Fibroblast of lung (primary cell): Measurements from ENCODE around the gene CCL20. TPM values are rescaled to one million over a fixed set of nuclear protein-coding genes. Genes with fewer than 3 reads are reported as not detected.

Source experiments
- DNase-seq, 2 donors: peaks; one replicate each; pipeline versions ENCODE4 v3.0.0 to v3.0.0-alpha.2; 2010; ENCODE audit warnings: low read depth in 2 of 2
- H2AFZ ChIP-seq: 2 replicates; pipeline ENCODE4 v1.5.1; 2012; ENCODE audit warnings: low read length, control low read depth, inconsistent platforms
- H3K27ac ChIP-seq: 2 replicates; pipeline ENCODE4 v1.5.1; 2011; ENCODE audit warnings: low read length, control low read depth; ENCODE audit not compliant: insufficient read depth
- H3K27me3 ChIP-seq: 2 replicates; pipeline ENCODE4 v1.5.1; 2011; ENCODE audit warnings: mild to moderate bottlenecking, low read length; ENCODE audit not compliant: control insufficient read depth, insufficient read depth
- H3K36me3 ChIP-seq: 2 replicates; pipeline ENCODE4 v1.5.1; 2011; ENCODE audit warnings: low read length; ENCODE audit not compliant: control insufficient read depth, insufficient read depth
- H3K4me1 ChIP-seq: 2 replicates; pipeline ENCODE4 v1.5.1; 2011; ENCODE audit warnings: low read length; ENCODE audit not compliant: control insufficient read depth, insufficient read depth; ENCODE audit errors: extremely low read depth
- H3K4me2 ChIP-seq: 2 replicates; pipeline ENCODE4 v1.5.1; 2011; ENCODE audit warnings: low read length, control low read depth; ENCODE audit not compliant: insufficient read depth; ENCODE audit errors: extremely low read depth
- H3K4me3 ChIP-seq, 4 experiments: fragments of 200-600 bp in 1 of 4; sonication (generic) in 1 of 4; replicated peaks in 1 of 4; 2 replicates each; pipeline ENCODE4 v1.5.1; 2011 to 2016; ENCODE audit warnings: low read length in 4 of 4, low read depth in 3 of 4, mild to moderate bottlenecking in 3 of 4, control low read depth in 2 of 4, inconsistent platforms in 1 of 4, mixed read lengths in 1 of 4; ENCODE audit not compliant: insufficient read depth in 1 of 4; ENCODE audit errors: control extremely low read depth in 1 of 4
- H3K79me2 ChIP-seq: 2 replicates; pipeline ENCODE4 v1.5.1; 2012; ENCODE audit warnings: mild to moderate bottlenecking, low read length, inconsistent platforms; ENCODE audit not compliant: control insufficient read depth, insufficient read depth
- H3K9ac ChIP-seq: 2 replicates; pipeline ENCODE4 v1.5.1; 2011; ENCODE audit warnings: mild to moderate bottlenecking, low read length, control low read depth; ENCODE audit not compliant: insufficient read depth
- H3K9me3 ChIP-seq: 2 replicates; pipeline ENCODE4 v1.5.1; 2012; ENCODE audit warnings: low read depth, low read length; ENCODE audit not compliant: control insufficient read depth, insufficient read depth
- H4K20me1 ChIP-seq: 2 replicates; pipeline ENCODE4 v1.5.1; 2011; ENCODE audit warnings: low read length; ENCODE audit not compliant: control insufficient read depth, insufficient read depth; ENCODE audit errors: extremely low read depth
- EZH2 ChIP-seq: IDR thresholded peaks from 2 replicates; pipeline ENCODE4 v1.5.1; 2012; ENCODE audit warnings: low read length, control low read depth, mild to moderate bottlenecking; ENCODE audit errors: missing control alignments
- polyA minus RNA-seq: library from RNA; depleted of rRNA, polyadenylated mRNA; stranded (reverse); fragments of >200 nt; gene quantifications from 2 replicates; pipeline ENCODE4 v1.2.3, GENCODE V29; 2011; ENCODE audit warnings: low replicate concordance
- polyA plus RNA-seq, 2 donors: library from polyadenylated mRNA; depleted of rRNA in 1 of 2; stranded (reverse) in 1 of 2; unstranded in 1 of 2; fragments of >200 nt; gene quantifications; 2 replicates each; pipeline ENCODE4 v1.2.1, GENCODE V29; 2011 to 2012; ENCODE audit warnings: missing spikeins in 1 of 2
- total RNA-seq: library from RNA; depleted of rRNA; stranded (reverse); fragments of >200 nt; gene quantifications from 2 replicates; pipeline ENCODE4 v1.2.1, GENCODE V29; 2014
- TF ChIP-seq, protein P1 (sequence below), 2 donors: IDR thresholded peaks in 1 of 2; conservative IDR thresholded peaks in 1 of 2; 1 replicate in 1 of 2; 2 replicates in 1 of 2; pipeline ENCODE4 v1.5.1; 2011 to 2012; ENCODE audit warnings: low read length in 2 of 2, control low read depth in 1 of 2, inconsistent platforms in 1 of 2, low read depth in 1 of 2, mild to moderate bottlenecking in 1 of 2

Gene CCL20, protein sequence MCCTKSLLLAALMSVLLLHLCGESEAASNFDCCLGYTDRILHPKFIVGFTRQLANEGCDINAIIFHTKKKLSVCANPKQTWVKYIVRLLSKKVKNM
- total RNA-seq (not detected in 2 replicates), polyA plus RNA-seq (0.23 TPM in 1 of 2 replicates, not detected in the other), polyA minus RNA-seq (not detected in 2 replicates)
- 0.23 TPM in 1 of 2 replicates, not detected in the other for polyA plus RNA-seq (2012)

DNA sequence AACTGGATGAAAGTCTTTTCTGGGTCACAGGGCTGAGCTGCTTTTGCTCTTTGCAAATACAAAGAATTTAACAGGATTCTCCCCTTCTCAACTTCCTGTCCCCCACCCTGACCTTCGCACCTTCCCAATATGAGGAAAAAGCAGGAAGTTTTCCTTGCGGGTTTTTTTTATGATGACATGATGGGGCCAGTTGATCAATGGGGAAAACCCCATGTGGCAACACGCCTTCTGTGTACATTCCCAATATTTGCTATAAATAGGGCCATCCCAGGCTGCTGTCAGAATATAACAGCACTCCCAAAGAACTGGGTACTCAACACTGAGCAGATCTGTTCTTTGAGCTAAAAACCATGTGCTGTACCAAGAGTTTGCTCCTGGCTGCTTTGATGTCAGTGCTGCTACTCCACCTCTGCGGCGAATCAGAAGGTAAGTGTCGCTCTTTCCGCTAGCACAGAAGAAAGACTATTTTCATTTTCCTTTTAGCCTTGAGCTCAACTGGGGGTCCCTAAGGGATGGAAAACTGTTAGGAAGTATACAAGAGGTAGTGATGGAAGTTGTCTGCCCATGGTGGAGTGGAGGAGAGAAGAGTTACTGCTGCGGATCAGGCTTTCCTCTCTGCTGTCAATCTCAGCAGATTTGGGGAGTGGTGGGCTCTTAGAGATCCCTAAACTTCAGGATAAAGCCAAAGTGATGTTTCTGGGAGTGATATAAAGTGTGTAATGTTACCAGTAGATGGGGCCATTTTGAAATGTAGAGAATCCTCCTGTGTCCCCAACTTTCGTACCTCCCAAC, at the start of gene CCL20:
TSS of gene CCL20 (plus strand) at position 281 of the 792 bp plus-strand sequence. CDS start at position 351, 70 bp downstream.
- TF ChIP-seq EZH2 = no peak
- TF ChIP-seq, protein P1, sequence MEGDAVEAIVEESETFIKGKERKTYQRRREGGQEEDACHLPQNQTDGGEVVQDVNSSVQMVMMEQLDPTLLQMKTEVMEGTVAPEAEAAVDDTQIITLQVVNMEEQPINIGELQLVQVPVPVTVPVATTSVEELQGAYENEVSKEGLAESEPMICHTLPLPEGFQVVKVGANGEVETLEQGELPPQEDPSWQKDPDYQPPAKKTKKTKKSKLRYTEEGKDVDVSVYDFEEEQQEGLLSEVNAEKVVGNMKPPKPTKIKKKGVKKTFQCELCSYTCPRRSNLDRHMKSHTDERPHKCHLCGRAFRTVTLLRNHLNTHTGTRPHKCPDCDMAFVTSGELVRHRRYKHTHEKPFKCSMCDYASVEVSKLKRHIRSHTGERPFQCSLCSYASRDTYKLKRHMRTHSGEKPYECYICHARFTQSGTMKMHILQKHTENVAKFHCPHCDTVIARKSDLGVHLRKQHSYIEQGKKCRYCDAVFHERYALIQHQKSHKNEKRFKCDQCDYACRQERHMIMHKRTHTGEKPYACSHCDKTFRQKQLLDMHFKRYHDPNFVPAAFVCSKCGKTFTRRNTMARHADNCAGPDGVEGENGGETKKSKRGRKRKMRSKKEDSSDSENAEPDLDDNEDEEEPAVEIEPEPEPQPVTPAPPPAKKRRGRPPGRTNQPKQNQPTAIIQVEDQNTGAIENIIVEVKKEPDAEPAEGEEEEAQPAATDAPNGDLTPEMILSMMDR (conservative IDR thresholded peaks at IDR 0.05 in 1 of 2, IDR thresholded peaks at IDR 0.05 in 1 of 2; ENCODE audit: low read depth in 1 of 2, low read length in 2 of 2) = no peak
- Histone ChIP-seq H3K27ac (no peak within 1 kb of the TSS), H3K4me3 (no peak within 1 kb of the TSS), H2AFZ (no peak within 1 kb of the TSS), H3K9ac (no peak within 1 kb of the TSS), H3K27me3 (no peaks in the 10 kb centered on the region), H3K4me1 (peaks cover 9% of the 10 kb centered on the region), H3K79me2 (no peaks in the 10 kb centered on the region), H3K36me3 (no peaks in the 10 kb centered on the region), H4K20me1 (no peaks in the 10 kb centered on the region), H3K9me3 (no peaks in the 10 kb centered on the region), H3K4me2 (no peak within 1 kb of the TSS)
- no peak for DNase-seq

DNA sequence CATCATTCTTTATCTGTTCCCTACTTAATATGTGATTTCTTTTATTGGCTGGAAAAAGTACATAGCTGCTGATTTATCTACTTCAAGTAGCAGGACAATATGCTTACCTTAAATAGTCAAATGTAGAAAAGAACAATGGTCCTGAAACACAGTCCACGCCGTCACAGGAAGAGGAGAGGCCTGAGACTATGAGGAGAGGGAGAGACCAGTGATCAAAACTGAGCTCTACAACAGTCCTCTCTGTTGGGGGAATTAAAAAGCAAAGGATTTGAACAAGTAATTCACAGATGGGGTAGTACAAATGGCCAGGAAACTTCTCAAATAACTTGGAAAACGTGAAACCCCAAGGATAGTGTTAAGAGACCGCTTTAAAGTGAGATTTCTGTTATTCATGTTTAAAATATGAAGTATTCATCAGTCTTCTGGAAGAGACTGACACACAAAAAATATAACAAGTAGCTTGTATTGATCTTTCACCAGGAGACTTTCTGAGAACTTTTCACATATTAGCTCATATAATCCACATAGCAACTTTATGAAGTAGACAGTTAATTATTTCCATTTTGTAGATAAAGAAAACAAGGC, 47.8 kb upstream of the CCL20 start:
- Histone ChIP-seq H3K4me3 (no peak overlapping the region), H3K9me3 (no peaks in the 10 kb centered on the region), H2AFZ (no peak overlapping the region), H3K27me3 (no peaks in the 10 kb centered on the region), H3K4me1 (no peaks in the 10 kb centered on the region), H3K79me2 (no peaks in the 10 kb centered on the region), H3K9ac (no peak overlapping the region), H3K36me3 (no peaks in the 10 kb centered on the region), H3K4me2 (peak overlapping the region; percentile 16), H4K20me1 (no peaks in the 10 kb centered on the region), H3K27ac (no peak overlapping the region)
- TF ChIP-seq, protein P1 (conservative IDR thresholded peaks at IDR 0.05 in 1 of 2, IDR thresholded peaks at IDR 0.05 in 1 of 2; ENCODE audit: low read depth in 1 of 2, low read length in 2 of 2) = no peak
- no peak for TF ChIP-seq EZH2
- peak in 1 of 2 donors; percentile 25 for DNase-seq

DNA sequence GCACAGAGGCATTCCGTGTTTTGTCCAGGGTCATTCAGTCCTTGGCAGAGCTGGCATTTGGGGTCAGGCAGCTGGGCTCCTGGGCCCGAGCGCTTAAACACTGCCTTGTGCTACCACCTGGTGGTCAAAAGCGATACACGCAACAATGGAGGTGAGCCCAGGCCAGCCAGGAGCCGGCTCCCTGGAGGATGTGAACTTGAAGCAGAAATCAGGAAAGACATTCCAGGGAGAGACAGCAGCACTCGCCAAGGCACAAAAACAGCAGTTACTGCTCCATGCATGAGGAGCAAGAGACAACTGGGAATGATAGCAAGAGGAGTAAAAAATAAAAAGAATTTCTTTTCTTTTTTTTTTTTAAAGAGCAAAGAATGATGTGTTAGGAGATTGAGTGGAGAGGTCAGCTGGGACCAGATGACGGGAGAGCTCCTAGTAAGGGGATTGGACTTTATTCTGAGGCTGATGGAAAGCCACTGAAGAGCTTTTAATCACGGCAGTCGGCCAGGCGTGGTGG, 47.2 kb upstream of the CCL20 start:
- H3K4me1 ChIP-seq = no peaks in the 10 kb centered on the region
- no peaks in the 10 kb centered on the region for H3K79me2 ChIP-seq
- no peaks in the 10 kb centered on the region for H3K36me3 ChIP-seq
- H3K9me3 ChIP-seq = no peaks in the 10 kb centered on the region
- peak; percentile 65 to 75 for DNase-seq
- H3K27ac ChIP-seq = no peak overlapping the region
- H3K4me2 ChIP-seq = peak overlapping the region; percentile 16
- H3K27me3 ChIP-seq = no peaks in the 10 kb centered on the region
- no peak for TF ChIP-seq EZH2
- TF ChIP-seq, protein P1 (conservative IDR thresholded peaks at IDR 0.05 in 1 of 2, IDR thresholded peaks at IDR 0.05 in 1 of 2; ENCODE audit: low read depth in 1 of 2, low read length in 2 of 2) = peak; percentile 80 to 85
- no peak overlapping the region for H3K9ac ChIP-seq
- H4K20me1 ChIP-seq = no peaks in the 10 kb centered on the region
- H3K4me3 ChIP-seq = no peak overlapping the region
- no peak overlapping the region for H2AFZ ChIP-seq
